HTR-8/SVneo (cell line): ENCODE results near the gene HASPIN.

Experiments used
- DNase-seq: peaks from one replicate; pipeline ENCODE4 v3.0.0; 2011; ENCODE audit warnings: low spot score, mixed read lengths; ENCODE audit not compliant: insufficient read length
- FAIRE-seq: peaks from 2 replicates; lab custom pipeline; 2011; peaks lifted over from hg19 to GRCh38; lab: Jason Lieb, UNC

The HASPIN gene

GRCh38 chr17:3723556-3724377 lies at the start of gene HASPIN:
HASPIN (plus strand) TSS chr17:3723903; CDS start chr17:3723936, 33 bp downstream.
- peak; percentile 88 for FAIRE-seq
- DNase-seq = peak; percentile 97

GRCh38 chr17:3675886-3676285 lies 47.8 kb upstream of the HASPIN start:
- no peak for FAIRE-seq
- no peak for DNase-seq

- no peak for DNase-seq
- no peak for FAIRE-seq
These were observed 45.4 kb upstream of the HASPIN start for GRCh38 chr17:3678095-3678820.

GRCh38 chr17:3678821-3679530 lies 44.7 kb upstream of the HASPIN start:
- DNase-seq (no peak), FAIRE-seq (no peak)

- FAIRE-seq (no peak), DNase-seq (no peak)
These were observed 44.1 kb upstream of the HASPIN start for GRCh38 chr17:3679531-3680126.

GRCh38 chr17:3681057-3681456 lies 42.6 kb upstream of the HASPIN start:
- no peak for DNase-seq
- no peak for FAIRE-seq

GRCh38 chr17:3681565-3681964 lies 42.1 kb upstream of the HASPIN start:
- DNase-seq (no peak), FAIRE-seq (no peak)

- no peak for FAIRE-seq
- DNase-seq = no peak
These were observed 41.7 kb upstream of the HASPIN start for GRCh38 chr17:3682033-3682432.

GRCh38 chr17:3683054-3683511 lies 40.6 kb upstream of the HASPIN start:
- peak; percentile 75 for FAIRE-seq

GRCh38 chr17:3685174-3685573 lies 38.5 kb upstream of the HASPIN start:
- DNase-seq (no peak), FAIRE-seq (no peak)

More at GRCh38 chr17:3683054-3683511, 40.6 kb upstream of the HASPIN start:
- peak; percentile 81 for DNase-seq

- FAIRE-seq (no peak), DNase-seq (no peak)
These were observed 35.6 kb upstream of the HASPIN start for GRCh38 chr17:3688027-3688553.

- no peak for DNase-seq
- FAIRE-seq = no peak
These were observed 34.8 kb upstream of the HASPIN start for GRCh38 chr17:3688852-3689261.

- FAIRE-seq (peak; percentile 89), DNase-seq (no peak)
These were observed 34.2 kb upstream of the HASPIN start for GRCh38 chr17:3689262-3690093.

GRCh38 chr17:3690094-3690715 lies 33.5 kb upstream of the HASPIN start:
- FAIRE-seq (no peak), DNase-seq (no peak)

GRCh38 chr17:3691617-3692067 lies 32.1 kb upstream of the HASPIN start:
- no peak for FAIRE-seq
- DNase-seq = no peak

GRCh38 chr17:3692346-3692745 lies 31.4 kb upstream of the HASPIN start:
- DNase-seq (no peak), FAIRE-seq (no peak)

- FAIRE-seq (no peak), DNase-seq (no peak)
These were observed 30.6 kb upstream of the HASPIN start for GRCh38 chr17:3693141-3693540.

- DNase-seq = no peak
- FAIRE-seq = no peak
These were observed 29.9 kb upstream of the HASPIN start for GRCh38 chr17:3693829-3694231.
